SK-N-SH (cell line): ENCODE data around the gene HEG1.

Experiments
- CHD2 ChIP-seq: fragments of 150-350 bp; IDR thresholded peaks from 2 replicates; pipeline ENCODE4 v1.6.1; 2018; ENCODE audit warnings: low read length; ENCODE audit not compliant: partially characterized antibody
- CTCF ChIP-seq: fragments of 200-600 bp; sonication (generic); IDR thresholded peaks from 2 replicates; pipeline ENCODE4 v1.6.1; 2017; ENCODE audit warnings: antibody characterized with exemption, mild to moderate bottlenecking, moderate library complexity
- ELF1 ChIP-seq: IDR thresholded peaks from 2 replicates; pipeline ENCODE4 v1.4.0; 2012
- EZH2phosphoT487 ChIP-seq: fragments of 200-600 bp; sonication (generic); IDR thresholded peaks from 2 replicates; pipeline ENCODE4 v1.6.1; 2017; ENCODE audit warnings: low read depth, mixed run types, mild to moderate bottlenecking, antibody characterized with exemption, moderate library complexity, borderline replicate concordance
- GABPA ChIP-seq: IDR thresholded peaks from 2 replicates; pipeline ENCODE4 v1.4.0; 2012; ENCODE audit warnings: low read depth, mild to moderate bottlenecking
- JUND ChIP-seq: IDR thresholded peaks from 2 replicates; pipeline ENCODE4 v1.4.0; 2012
- MAX ChIP-seq: IDR thresholded peaks from 2 replicates; pipeline ENCODE4 v1.4.0; 2012; ENCODE audit warnings: low read depth
- MEF2A ChIP-seq: IDR thresholded peaks from 2 replicates; pipeline ENCODE4 v1.4.0; 2012; ENCODE audit warnings: low read depth, borderline replicate concordance
- POLR2AphosphoS5 ChIP-seq: IDR thresholded peaks from 2 replicates; pipeline ENCODE4 v1.6.1; 2012; ENCODE audit warnings: low read depth, low read length
- SIN3A ChIP-seq: IDR thresholded peaks from 2 replicates; pipeline ENCODE4 v1.6.1; 2012; ENCODE audit warnings: low read depth, mild to moderate bottlenecking, low read length, moderate library complexity, borderline replicate concordance
- USF2 ChIP-seq: fragments of 150-350 bp; IDR thresholded peaks from 2 replicates; pipeline ENCODE4 v1.6.1; 2017; ENCODE audit warnings: antibody characterized with exemption, low read length, low read depth, borderline replicate concordance
- TF ChIP-seq, protein P1 (sequence below): IDR thresholded peaks from 2 replicates; pipeline ENCODE4 v1.6.1; 2012; ENCODE audit warnings: mild to moderate bottlenecking, low read depth, low read length, moderate library complexity
- TF ChIP-seq, protein P2 (sequence below): IDR thresholded peaks from 2 replicates; pipeline ENCODE4 v1.4.0; 2012; ENCODE audit warnings: low read depth, borderline replicate concordance

- TF ChIP-seq USF2 = no peak
- no peak for TF ChIP-seq POLR2AphosphoS5
- no peak for TF ChIP-seq CHD2
- no peak for TF ChIP-seq MEF2A
- TF ChIP-seq, protein P1, sequence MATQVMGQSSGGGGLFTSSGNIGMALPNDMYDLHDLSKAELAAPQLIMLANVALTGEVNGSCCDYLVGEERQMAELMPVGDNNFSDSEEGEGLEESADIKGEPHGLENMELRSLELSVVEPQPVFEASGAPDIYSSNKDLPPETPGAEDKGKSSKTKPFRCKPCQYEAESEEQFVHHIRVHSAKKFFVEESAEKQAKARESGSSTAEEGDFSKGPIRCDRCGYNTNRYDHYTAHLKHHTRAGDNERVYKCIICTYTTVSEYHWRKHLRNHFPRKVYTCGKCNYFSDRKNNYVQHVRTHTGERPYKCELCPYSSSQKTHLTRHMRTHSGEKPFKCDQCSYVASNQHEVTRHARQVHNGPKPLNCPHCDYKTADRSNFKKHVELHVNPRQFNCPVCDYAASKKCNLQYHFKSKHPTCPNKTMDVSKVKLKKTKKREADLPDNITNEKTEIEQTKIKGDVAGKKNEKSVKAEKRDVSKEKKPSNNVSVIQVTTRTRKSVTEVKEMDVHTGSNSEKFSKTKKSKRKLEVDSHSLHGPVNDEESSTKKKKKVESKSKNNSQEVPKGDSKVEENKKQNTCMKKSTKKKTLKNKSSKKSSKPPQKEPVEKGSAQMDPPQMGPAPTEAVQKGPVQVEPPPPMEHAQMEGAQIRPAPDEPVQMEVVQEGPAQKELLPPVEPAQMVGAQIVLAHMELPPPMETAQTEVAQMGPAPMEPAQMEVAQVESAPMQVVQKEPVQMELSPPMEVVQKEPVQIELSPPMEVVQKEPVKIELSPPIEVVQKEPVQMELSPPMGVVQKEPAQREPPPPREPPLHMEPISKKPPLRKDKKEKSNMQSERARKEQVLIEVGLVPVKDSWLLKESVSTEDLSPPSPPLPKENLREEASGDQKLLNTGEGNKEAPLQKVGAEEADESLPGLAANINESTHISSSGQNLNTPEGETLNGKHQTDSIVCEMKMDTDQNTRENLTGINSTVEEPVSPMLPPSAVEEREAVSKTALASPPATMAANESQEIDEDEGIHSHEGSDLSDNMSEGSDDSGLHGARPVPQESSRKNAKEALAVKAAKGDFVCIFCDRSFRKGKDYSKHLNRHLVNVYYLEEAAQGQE = no peak
- no peak for TF ChIP-seq MAX
- TF ChIP-seq CTCF = no peak
- no peak for TF ChIP-seq EZH2phosphoT487
- TF ChIP-seq ELF1 = no peak
- no peak for TF ChIP-seq SIN3A
- no peak for TF ChIP-seq JUND
- no peak for TF ChIP-seq GABPA
- TF ChIP-seq, protein P2, sequence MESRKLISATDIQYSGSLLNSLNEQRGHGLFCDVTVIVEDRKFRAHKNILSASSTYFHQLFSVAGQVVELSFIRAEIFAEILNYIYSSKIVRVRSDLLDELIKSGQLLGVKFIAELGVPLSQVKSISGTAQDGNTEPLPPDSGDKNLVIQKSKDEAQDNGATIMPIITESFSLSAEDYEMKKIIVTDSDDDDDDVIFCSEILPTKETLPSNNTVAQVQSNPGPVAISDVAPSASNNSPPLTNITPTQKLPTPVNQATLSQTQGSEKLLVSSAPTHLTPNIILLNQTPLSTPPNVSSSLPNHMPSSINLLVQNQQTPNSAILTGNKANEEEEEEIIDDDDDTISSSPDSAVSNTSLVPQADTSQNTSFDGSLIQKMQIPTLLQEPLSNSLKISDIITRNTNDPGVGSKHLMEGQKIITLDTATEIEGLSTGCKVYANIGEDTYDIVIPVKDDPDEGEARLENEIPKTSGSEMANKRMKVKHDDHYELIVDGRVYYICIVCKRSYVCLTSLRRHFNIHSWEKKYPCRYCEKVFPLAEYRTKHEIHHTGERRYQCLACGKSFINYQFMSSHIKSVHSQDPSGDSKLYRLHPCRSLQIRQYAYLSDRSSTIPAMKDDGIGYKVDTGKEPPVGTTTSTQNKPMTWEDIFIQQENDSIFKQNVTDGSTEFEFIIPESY = no peak
These were observed 12.9 kb downstream of the HEG1 start for GRCh38 chr3:125042725-125043406.
